Measurements from ENCODE around the gene PNMA3.
"Not testable (repeated sequence)": the region's sequence is repeated elsewhere in the genome, so short reads cannot be mapped to it uniquely, and the experiment has no call there.

- not testable (repeated sequence) for TF ChIP-seq CTCF, POLR2A (IDR thresholded peaks at IDR 0.05)
Observed at GRCh38 chrX:153077437-153078135, 21.3 kb downstream of the PNMA3 start.

Measured in lower leg skin (tissue), 3 donors.